Measurements from ENCODE around the gene MSRB3.
"Not testable (repeated sequence)": the region's sequence is repeated elsewhere in the genome, so short reads cannot be mapped to it uniquely, and the experiment has no call there.

Gene MSRB3

DNA sequence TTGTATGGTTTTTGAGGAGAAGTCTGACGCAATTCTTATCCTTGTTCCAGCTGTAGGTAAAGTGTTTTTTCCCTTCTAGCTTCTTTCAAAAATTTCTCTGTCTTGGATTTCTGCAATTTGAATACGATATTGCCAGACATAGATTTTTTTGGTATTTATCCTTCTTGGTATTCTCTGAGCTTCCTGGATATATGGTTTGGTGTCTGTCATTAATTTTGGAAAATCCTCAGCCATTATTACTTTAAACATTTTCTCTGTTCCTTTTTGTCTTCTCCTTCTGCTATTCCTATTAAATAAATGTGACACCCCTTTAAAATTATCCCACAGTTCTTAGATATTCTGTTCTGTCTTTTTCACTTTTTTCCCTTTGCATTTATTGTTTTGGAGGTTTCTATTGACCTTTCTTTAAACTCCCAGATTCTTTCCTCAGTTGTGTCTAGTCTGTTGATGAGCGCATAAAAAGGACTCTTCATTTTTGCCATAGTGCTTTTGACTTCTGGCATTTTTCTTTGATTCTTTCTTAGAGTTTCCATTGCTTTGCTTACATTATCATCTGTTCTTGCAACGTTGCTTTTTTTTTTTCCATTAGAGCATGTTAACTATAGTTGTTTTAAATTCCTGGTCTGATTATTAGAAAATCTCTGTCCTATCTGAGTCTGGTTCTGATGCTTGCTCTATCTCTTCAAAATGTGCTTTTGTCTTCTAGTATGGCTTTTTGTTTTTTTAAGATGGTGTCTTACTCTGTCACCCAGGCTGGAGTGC is 129.1 kb downstream of the MSRB3 start:
- no peak for DNase-seq

DNA sequence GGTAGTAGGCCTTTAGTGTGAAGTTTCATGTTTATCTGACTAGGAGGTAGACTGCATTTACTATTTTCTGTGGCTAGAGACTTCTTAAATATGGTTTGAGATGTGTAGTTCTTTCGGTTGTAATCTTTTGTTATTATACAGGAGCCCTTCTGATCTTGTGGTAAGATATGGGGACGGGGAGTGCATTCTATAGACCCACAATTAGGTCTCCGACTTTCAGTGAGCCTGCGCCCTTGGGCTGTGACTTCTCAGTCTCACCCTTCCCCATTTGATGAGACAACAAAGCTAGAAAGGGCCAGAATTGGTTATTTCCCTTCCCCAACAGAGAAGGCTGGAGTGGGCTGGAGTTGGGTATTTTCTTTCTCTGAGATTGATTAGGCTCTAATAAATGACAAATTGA is 130.0 kb downstream of the MSRB3 start:
- DNase-seq = no peak

DNA sequence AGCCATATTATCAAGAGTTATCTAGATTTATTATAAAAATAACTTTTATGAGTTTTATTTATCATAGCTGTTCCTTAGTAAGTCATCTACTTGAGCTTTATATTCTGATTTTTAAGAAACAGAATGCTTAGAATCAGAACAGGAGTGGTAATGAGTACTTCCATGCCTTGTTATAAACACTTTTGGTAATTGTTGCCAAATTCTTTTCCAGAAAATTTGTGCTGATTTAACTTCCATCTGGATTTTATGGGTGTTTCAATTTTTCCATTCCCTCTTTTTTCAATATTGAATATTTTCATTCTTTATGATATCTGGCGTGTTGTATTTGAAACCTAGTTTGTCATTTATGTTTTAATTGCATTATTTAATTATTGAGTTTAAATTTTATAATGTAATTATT is 131.2 kb downstream of the MSRB3 start:
- no peak for DNase-seq

DNA sequence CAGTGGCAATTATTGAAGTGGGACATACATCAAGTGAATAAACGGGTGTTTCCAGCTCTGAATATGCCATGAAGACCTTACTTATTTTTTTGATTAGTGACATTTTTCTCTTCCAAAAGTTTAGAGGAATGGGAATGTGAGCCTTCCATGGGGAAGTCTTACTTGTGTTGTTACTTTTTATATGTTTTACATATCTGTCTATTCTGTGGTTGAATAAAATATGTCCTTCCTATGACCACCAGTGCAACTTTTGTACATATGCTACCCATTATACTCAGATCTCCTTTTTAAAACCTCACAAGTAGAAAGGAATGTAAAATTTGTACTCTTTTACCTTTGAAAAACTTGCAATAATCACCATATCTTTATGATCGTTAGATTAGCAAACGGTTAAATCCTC is 132.7 kb downstream of the MSRB3 start:
- DNase-seq = no peak

DNA sequence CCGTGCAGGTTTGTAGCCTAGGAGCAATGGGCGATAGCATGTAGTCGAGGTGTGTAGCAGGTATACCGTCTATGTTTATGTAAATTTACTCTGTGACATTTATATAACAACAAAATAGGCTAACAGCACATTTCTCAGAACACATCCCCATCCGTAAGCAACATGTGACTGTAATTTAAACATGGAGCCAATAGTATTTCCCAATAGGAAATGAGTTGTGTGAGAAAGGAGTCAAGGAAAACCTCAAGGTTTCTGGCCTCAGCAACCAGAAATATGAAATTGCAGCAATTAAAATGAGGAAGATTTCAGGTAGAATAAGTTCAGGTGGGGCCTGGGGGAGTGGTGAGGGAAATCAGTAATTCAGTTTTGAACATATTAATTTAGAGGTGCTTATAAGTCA is 136.0 kb downstream of the MSRB3 start:
- DNase-seq = no peak

DNA sequence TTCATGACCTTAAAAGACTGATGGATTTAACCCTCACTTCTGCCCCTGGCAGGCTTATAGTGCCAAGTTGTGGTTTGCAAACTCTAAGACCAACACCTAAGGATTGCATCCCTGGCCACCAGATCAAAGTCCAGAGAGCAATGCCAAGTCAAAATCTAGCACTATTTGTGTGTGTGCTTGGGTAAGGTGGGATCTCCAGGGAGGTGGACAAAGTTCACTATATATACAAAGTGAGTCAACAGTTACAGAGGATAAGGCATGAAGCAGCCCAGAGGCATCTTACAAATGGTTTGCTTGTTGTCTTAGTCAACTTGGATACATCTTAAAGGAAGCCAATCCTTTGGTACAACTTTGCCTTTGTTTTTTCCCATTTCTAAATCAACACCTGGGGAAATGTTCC is 137.3 kb downstream of the MSRB3 start:
- no peak for DNase-seq

DNA sequence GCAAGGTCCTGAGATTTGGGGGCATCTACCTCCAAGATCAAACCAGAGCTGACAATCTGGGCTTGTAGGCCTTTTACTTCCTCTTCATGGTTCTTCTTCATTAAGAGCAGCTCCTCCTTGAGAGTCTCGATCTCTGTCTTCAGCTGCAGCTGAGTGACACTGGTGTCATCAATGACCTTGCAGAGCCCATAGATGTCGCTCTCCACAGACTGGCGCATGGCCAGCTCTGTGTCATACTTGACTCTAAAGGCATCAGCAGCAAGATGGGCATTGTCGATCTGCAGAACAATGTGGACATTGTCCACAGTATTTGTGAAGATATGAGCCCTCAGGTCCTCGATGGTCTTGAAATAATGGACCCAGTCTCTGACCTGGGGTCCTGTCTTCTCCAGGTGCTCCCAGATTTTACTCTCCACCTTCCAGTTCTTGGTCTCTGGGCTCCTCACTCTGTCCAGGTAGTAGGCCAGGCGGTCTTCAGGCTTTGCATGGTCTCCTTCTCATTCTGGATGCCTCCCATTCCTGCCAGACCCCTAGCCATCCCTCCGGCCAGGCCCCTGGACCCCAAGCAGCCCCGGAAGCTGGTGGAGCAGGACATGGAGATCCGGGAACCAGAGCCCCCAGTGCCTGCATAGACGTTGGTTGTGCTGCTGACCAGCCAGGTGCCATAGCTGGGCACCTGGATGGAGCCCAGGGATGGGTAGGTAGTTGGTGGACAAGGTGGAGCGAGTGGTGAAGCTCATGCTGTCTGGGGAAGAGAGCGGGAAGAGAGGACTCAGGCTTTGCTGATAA is 141.0 kb downstream of the MSRB3 start:
- DNase-seq = peak; percentile 17

DNA sequence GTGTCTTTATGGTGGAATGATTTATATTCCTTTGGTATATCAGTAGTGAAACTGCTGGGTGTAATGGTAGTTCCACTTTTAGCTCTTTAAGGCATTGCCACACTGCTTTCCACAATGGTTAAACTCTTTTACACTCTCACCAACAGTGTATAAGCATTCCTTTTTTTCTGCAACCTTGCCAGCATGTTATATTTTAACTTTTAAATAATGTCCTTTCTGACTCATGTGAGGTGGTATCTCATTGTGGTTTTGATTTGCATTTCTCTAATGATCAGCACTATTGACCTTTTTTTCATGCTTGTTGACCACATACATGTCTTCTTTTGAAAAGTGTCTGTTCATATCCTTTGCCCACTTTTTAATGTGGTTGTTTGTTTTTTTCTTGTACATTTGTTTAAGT is 142.5 kb downstream of the MSRB3 start:
- no peak for DNase-seq

DNA sequence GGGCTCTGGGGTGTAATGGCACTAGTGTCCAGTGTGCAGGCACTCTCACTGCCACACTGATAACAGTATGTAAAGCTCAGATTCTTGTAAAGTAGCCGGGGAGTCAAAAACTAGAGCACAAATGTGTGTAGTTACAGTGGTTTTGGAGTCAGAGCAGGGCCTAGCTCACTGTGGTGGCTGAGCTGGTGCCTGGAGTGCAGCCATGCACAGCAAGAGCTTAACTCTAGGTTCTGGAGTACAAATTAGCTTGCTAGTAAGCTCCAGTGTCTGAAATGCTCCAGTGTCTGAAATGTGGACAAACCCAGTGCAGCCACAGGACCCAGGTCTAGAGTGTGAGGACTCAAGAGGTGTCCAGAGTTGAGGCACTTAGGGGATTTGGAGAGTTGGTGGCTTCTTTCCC is 149.2 kb downstream of the MSRB3 start:
- no peak for DNase-seq

DNA sequence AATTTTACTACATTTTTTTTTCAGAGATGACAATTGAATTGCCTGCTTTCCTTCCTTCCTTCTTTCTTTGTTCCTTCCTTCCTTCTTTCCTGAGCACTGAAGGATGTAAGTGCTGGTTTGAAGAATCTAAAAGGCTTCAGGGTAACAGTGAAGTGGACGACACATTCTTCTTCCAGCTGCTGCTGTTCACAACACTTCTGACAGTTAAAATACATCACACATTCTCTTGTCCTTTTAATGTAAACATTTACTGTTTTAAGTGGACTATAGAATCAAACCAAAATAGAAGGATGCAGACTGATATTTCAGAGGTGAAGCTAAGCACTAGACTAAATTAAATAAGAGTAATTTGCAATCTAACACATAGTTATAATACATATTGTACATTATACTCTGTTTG is 151.5 kb downstream of the MSRB3 start:
- peak; percentile 12 for DNase-seq

DNA sequence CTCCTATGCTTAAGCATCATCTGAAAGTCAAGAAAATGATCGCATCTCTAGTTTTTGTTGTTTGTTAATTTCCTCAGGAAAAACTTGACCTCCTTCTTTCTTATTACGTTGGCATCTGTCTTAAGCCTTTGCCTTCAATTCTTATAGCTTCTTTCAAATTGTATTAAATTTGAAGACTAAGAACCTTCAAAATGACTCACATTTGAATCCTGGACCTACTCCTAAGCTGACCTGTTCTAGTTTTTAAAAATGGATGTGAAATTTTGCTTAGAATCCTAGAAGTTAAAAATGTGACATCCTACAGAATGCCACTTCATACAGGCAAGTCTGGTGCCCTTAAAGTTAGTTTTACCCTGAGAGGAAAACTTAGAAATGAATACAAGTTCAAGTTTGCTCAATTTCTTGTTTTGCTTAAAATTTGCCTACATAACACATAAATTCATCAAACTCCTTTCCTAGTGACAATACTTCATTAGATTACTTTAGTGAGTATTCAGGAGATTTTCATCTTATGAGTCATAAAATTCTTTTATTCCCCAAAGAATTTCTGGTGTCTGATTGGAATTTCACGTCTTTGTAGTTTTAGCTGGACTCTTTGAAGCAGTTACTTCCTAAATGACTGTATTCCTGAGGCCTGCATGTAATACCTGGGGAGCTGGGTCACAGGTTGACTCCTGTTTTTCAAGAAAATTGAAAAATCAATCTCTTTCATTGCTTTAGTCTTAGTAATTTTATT is 152.3 kb downstream of the MSRB3 start:
- DNase-seq = no peak

DNA sequence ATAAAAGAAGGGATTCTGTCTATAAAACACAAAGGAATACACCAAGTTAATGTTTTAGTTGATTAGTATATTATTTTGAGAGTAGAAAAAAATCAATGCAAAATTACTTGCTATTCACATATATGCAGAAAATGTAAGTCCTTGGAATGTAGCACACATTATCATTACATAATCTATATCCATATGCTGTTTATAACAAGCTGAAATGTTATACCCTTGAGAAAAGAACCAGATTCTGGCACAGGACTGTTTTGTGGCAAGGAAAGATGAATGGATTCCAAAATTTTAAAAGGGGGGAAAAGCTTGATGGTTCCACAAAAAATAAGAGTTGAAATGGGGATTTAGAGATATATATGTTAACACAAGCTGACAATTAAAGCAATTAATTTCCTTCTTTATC is 153.6 kb downstream of the MSRB3 start:
- DNase-seq = no peak

DNA sequence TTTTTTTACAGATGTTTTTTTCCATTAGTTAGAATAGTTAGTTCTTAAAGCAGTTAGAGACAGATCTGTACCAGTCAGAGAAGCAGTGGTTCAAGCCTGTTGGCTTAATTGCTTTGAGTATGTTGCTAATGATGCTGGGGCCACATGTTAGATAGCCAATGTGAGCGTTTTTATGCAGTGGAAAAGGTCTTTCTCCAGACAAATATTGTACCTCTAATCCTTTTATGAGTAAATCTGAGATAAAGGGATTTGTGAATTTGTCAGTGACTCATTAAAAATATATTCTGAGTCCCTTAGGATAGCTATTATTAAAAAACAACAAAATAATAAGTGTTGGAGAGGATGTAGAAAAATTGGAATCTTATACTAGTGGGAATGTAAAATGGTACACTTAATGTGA is 154.2 kb downstream of the MSRB3 start:
- DNase-seq = no peak

DNA sequence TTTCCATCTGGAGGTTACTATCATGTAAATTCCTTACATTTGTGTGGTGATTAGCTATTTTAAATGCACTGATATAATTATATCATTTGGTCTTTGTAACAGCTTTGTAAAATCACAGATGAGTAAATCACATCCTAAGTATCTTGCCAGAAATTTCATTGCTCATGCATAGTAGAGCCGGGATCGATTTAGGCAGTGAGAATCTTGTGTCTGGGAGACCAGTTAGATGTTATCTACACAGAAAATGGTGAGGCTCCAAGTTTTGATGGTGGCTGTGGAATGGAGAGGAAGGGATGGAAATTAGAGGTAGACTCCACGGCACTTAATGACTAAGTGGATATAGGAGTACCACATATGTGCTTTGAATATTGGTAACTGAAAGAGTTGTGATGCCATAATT is 156.3 kb downstream of the MSRB3 start:
- no peak for DNase-seq

DNA sequence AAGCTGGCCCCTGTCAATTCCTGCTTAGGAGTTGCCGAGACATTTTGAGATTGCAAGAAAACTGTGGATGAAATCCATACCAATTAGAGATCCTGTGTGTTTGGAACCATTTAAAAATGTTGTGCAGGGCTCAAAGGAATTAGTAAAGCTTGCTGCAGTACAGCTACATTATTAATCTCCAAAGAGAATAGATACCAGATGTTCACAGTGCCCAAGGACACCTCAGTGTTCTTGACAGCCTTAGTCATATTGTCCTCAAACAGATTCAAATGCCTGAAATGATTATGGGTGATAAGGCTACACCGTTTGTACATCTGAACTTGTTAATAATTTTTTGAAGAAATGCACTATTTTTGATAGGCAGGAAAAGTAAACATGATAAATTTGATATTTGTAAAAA is 164.6 kb downstream of the MSRB3 start:
- DNase-seq = no peak

DNA sequence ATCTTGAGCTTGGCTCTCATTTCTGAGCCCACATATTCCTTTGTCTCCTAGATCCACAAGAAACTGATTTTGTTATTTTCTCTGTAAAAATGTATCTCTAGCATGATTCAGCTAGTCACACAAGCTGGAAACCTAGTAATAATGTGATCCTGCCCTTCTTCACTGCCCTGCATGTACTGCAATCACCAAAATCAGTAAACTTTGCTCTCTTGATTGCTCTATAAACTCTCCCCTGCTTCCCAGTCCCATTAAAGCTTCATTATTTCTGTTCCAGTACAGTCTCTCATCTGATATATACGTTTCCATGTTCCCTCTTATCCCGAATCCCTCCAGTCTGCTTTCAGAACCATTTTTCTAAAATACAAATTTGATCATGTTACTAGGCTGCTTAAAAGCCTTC is 166.5 kb downstream of the MSRB3 start:
- no peak for DNase-seq

DNA sequence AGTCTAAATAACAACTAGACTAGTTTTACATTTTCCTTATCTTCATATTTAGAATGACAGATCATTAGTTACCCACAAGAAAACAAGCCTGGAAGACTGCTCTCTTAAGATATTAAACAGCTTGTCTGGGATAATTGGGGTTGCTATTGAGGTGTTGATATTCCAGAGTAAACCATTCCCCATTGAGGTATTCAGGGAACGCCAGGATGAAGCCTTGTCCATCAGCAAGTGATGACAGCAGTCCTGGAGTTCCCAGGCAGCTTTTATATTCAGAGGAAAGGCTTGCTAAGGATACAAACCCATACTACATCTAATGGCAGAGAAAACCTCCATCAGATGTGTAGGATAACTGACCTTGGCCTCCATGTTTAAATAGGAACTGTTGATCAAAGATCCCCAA is 168.4 kb downstream of the MSRB3 start:
- no peak for DNase-seq

DNA sequence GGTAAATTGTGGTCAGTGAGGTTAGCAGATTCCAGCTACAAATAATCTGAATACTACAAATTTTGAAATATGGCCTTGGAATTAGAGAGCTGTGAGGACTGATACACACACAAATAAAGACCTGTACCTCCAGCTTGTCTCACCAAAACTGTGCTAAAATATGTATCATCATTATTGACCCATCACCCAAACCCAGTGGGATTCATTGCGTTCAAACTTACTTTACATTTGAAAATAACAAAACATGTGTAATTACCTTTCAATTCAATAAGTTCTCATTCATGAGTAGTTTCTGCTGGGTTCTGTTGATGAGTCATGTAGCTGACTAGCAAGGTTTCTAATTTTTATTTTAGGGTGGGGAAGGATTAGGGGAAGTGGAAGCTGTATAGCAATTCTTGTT is 170.9 kb downstream of the MSRB3 start:
- DNase-seq = no peak

DNA sequence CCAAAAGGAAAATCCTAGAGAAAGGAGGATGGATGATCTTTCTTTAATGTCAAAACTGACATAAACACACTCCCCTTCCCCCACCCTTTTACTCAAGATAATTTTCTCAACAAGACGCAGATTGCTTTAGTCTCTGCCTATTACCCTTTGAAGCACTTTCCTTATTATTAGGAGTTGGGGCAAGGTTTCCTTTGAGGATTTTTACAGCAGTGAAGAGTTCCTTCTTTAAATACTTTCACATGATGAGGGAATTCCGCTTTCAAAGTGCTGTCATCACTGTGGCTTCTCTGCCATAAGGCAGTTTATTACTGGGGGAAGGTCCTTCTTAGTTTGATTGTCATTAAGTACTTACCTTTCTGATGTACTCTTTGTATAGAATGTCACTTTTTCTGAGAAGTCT is 172.1 kb downstream of the MSRB3 start:
- no peak for DNase-seq

DNA sequence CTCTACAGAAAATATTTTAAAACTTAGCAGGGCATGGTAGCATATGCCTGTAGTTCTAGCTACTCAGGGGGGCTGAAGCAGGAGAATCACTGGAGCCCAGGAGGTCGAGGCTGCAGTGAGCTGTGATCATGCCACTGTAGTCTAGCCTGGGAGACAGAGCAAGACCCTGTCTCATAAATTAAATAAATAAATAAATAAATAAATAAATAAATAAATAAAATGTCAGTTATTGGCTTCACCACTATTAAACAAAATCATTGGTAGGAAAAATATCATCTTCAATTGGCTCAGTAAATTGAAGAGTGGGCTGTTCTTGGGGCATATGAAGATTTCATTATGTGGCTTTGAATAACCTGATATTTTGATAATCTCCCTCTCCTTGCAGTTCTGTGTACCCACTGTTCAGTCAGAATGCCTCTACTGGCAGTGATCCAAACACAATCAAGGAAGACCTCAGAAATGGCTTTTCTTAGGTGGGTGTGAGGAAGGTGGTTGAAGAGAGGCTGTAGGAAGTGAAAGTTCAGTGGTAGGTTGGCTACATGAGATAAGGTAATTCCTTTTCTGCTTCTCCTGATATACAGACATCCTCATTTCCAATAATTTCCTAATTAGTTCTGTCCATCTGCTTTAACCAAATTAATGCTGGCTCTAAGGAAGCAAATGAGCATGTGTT is 175.8 kb downstream of the MSRB3 start:
- no peak for DNase-seq

DNA sequence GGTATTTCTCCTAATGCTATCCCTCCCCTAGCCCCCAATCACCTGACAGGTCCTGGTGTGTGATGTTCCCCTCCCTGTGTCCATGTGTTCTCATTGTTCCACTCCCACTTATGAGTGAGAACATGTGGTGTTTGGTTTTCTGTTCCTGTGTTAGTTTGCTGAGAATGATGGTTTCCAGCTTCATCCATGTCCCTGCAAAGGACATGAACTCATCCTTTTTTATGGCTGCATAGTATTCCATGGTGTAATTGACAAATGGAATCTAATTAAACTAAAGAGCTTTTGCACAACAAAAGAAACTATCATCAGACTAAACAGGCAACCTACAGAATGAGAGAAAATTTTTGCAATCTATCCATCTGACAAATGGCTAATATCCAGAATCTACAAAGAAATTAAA is 178.9 kb downstream of the MSRB3 start:
- not testable (repeated sequence) for DNase-seq

DNA sequence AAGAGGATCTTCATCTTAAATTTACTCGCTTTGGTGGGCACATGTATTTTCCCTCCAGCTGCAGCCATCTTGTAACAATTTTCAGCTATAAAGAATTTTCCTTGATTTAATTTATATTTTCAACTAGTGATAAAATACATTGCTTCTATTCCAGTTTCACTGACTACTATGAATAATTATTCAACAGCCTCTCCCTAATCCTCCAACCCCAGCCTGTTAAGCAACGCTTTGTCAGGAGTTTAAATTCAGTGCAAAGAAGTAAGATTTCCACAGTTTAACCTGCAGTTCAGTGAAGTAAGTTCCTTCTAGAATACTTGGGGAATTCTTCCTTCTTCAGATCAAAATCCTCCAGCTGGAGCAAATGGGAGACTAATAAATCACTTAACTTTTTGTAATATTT is 180.2 kb downstream of the MSRB3 start:
- no peak for DNase-seq

DNA sequence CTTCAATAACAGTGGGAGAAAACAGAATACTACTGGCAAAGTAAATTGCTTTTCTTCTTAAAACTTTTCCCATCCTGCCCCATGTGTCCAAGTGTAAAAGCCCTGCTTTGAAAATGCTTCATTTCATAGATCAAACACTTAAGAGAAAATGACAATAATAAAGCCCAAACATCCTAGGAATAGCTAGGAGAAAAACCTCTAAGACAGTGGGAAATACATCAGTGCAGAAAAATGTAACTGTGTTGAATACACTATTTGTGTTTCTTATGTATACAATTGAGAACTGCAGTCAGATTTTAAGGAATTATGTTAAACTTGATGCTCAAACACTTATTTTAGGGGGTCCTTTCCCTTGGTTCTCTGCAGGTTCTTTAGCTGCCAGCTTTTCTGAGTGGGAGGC is 181.1 kb downstream of the MSRB3 start:
- no peak for DNase-seq
